Right lobe of liver (tissue), 6 donors: Measurements from ENCODE around the gene HM13. TPM values are rescaled to one million over a fixed set of nuclear protein-coding genes. Genes with fewer than 3 reads are reported as not detected.
"Not testable (repeated sequence)": the region's sequence is repeated elsewhere in the genome, so short reads cannot be mapped to it uniquely, and the experiment has no call there.

ENCODE experiments used
- ATAC-seq, 4 donors: fragments of 200-7000 bp; cut with Tn5 transposase; one replicate each; pipeline ENCODE4 v1.9.1; 2020; ENCODE audit warnings: mild to moderate bottlenecking in 4 of 4, moderate library complexity in 4 of 4
- DNase-seq, 3 donors: peaks; one replicate each; pipeline ENCODE4 v3.0.0-alpha.2; 2020
- H3K27ac ChIP-seq, 3 donors: fragments of 200-600 bp; one replicate each; pipeline ENCODE4 v1.8.0; 2022
- H3K27me3 ChIP-seq, 2 donors: fragments of 200-600 bp; one replicate each; pipeline ENCODE4 v1.8.0; 2022
- H3K36me3 ChIP-seq, 4 donors: fragments of 200-600 bp; sonication (generic) in 1 of 4; one replicate each; pipeline versions ENCODE4 v1.5.1 to v1.8.0; 2017 to 2022; ENCODE audit warnings: control low read depth in 1 of 4
- H3K4me1 ChIP-seq, 4 donors: fragments of 200-600 bp; sonication (generic) in 1 of 4; one replicate each; pipeline versions ENCODE4 v1.5.1 to v1.8.0; 2017 to 2022; ENCODE audit warnings: control low read depth in 1 of 4
- H3K4me3 ChIP-seq, 3 donors: fragments of 200-600 bp; one replicate each; pipeline ENCODE4 v1.8.0; 2022
- H3K9me3 ChIP-seq, 4 donors: fragments of 200-600 bp; sonication (generic) in 1 of 4; one replicate each; pipeline versions ENCODE4 v1.5.1 to v1.8.0; 2017 to 2022; ENCODE audit warnings: control low read depth in 1 of 4
- POLR2A ChIP-seq: fragments of 450-650 bp; IDR thresholded peaks from one replicate; pipeline ENCODE4 v1.6.1; 2017; ENCODE audit warnings: antibody characterized with exemption, mild to moderate bottlenecking
- WGBS: methylation state at CpG from one replicate; pipeline ENCODE4 v1.1.6; 2018; ENCODE audit warnings: low coverage, low lambda C conversion rate; ENCODE audit not compliant: insufficient coverage; ENCODE audit errors: missing lambda C conversion rate; 5-methylcytosine and 5-hydroxymethylcytosine counted together
- intact Hi-C, 2 donors: fragments of 100-400 bp; cut with DNase I; formaldehyde crosslinking; loops; one replicate each; pipeline versions ENCODE4 v1.11.2 to v1.14.1; 2022
- total RNA-seq, 6 experiments: library from RNA; depleted of rRNA in 2 of 6; stranded (reverse); fragments of >200 nt in 2 of 6; fragmentation: NEBNext Ultra II Directional in 3 of 6; extraction: Animal tissue kit (Norgen Biotek cat#: 25700) in 3 of 6; gene quantifications; one replicate each; pipeline versions ENCODE4 v1.1.0 to v1.2.4, GENCODE V29; 2016 to 2023
- TF ChIP-seq, protein P1 (sequence below), 4 donors: fragments of 200-600 bp in 3 of 4; fragments of 450-650 bp in 1 of 4; IDR thresholded peaks; one replicate each; pipeline versions ENCODE4 v1.5.1 to v1.8.0; 2016 to 2022; ENCODE audit warnings: antibody characterized with exemption in 4 of 4, mild to moderate bottlenecking in 2 of 4
- donor health status: DM: no; HTN: yes; CAD: no.
- donor health status: DM: no; HTN: no; CAD: no.
- donor health status: DM: no; HTN: no; CAD: no.
- donor health status: DM: no; HTN: yes; CAD: no.
- donor health status: DM: no; HTN: yes; CAD: no.

Gene HM13
- total RNA-seq, 6 experiments from 2014 or later: 78.1 to 141 (median 114) TPM

DNA sequence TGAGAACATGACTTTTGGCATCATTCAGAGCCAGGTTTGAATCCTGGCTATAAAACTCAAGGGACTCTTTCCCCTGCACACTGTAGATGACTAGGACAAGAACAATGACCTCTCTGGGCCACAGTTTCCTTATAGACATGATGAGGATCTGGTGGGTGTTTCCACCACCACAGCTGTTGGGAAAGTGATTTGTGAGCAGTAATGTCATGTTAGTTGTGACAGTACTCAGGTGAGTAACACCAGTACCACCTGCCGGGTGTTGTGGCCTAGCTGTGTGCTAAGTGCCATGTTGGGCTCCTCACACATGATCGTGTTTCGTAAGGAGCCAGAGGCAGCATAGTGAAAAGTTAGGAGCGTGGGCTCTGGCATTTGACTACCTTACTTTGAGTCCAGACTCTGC lies 24.1 kb downstream of the HM13 start:
- no peaks in the 10 kb centered on the region for H3K27me3 ChIP-seq
- TF ChIP-seq, protein P1, sequence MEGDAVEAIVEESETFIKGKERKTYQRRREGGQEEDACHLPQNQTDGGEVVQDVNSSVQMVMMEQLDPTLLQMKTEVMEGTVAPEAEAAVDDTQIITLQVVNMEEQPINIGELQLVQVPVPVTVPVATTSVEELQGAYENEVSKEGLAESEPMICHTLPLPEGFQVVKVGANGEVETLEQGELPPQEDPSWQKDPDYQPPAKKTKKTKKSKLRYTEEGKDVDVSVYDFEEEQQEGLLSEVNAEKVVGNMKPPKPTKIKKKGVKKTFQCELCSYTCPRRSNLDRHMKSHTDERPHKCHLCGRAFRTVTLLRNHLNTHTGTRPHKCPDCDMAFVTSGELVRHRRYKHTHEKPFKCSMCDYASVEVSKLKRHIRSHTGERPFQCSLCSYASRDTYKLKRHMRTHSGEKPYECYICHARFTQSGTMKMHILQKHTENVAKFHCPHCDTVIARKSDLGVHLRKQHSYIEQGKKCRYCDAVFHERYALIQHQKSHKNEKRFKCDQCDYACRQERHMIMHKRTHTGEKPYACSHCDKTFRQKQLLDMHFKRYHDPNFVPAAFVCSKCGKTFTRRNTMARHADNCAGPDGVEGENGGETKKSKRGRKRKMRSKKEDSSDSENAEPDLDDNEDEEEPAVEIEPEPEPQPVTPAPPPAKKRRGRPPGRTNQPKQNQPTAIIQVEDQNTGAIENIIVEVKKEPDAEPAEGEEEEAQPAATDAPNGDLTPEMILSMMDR (IDR thresholded peaks at IDR 0.05): no peak
- TF ChIP-seq POLR2A: no peak
- WGBS: 100% methylated on average over 4 of the region's 4 CpGs
- ATAC-seq (no peak), DNase-seq (no peak)
- H3K9me3 ChIP-seq: no peaks in the 10 kb centered on the region
- intact Hi-C loops: no loop called here
- H3K4me1 ChIP-seq: no peaks in the 10 kb centered on the region
- no peak overlapping the region for H3K27ac ChIP-seq
- no peak overlapping the region for H3K4me3 ChIP-seq
- peaks cover 5 to 60% (median 24%) of the 10 kb centered on the region in 4 donors for H3K36me3 ChIP-seq

DNA sequence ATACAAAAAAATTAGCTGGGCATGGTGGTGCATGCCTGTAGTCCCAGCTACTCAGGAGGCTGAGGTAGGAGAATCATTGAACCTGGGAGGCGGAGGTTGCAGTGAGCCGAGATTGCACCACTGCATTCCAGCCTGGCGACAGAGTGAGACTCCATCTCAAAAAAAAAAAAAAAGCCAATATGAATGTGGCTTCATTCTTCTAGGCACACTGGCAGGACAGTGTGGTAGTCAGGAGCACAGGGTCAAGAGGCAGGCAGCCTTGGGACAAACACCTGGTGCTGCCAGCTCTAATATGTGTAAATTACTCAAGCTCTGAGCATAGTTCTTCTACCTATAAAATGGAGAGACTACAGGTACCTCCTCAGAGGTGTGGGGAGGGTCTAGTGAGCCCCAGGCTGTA lies 25.4 kb downstream of the HM13 start:
- H3K27ac ChIP-seq, H3K4me3 ChIP-seq, H3K27me3 ChIP-seq, DNase-seq, ATAC-seq, H3K9me3 ChIP-seq, intact Hi-C loops, H3K4me1 ChIP-seq: not testable (repeated sequence)
- H3K36me3 ChIP-seq: peaks cover 5 to 47% (median 24%) of the 10 kb centered on the region in 4 donors
- WGBS: no CpG with 5 or more reads among the region's 3 CpGs

- TF ChIP-seq, protein P1 (IDR thresholded peaks at IDR 0.05): no peak
- no peak for TF ChIP-seq POLR2A
- 90% methylated on average over 2 of the region's 3 CpGs for WGBS
- intact Hi-C loops: no loop called here
Observed at GRCh38 chr20:31540406-31540805, 26.2 kb downstream of the HM13 start.

DNA sequence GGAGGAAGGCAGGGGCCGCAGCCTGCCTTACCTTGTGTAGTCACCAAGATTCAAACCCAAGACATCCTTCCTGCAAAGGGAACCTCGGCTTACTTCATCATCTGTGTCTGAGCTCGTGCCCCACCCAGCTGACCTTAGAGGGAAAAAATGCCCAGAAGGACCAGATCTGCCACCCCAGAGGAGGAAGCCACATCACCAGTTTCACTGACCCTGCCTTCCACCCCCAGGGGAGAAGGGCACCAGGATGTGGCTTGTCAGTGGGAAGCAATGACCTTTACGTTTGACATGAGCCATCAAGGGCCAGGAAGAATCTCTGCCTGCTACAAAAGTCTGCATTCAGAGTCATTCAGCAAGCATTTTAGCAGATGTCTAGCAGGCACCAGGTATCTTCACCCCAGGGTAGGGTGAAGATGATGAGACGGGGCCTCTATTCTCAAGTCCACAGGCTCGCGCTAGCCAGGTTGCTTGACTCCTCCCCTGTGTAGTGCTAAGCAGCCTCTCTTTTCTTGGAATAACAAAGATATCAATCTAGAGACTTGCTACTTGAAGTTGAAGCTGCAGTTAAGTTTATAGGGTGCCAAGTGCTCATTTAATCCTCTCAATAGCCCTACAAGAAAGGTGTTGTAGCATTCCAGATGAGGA lies 28.1 kb downstream of the HM13 start:
- Histone ChIP-seq H3K9me3 (no peaks in the 10 kb centered on the region), H3K27ac (no peak overlapping the region), H3K36me3 (peaks cover 0 to 36% (median 20%) of the 10 kb centered on the region in 4 donors), H3K27me3 (no peaks in the 10 kb centered on the region), H3K4me3 (no peak overlapping the region), H3K4me1 (peaks cover 0 to 4% (median 0%) of the 10 kb centered on the region in 4 donors)
- ATAC-seq (peak in 1 of 4 donors; percentile 10), DNase-seq (no peak)
- intact Hi-C loops: no loop called here
- WGBS: 55% methylated on average over 4 of the region's 7 CpGs
- no peak for TF ChIP-seq POLR2A
- TF ChIP-seq, protein P1 (IDR thresholded peaks at IDR 0.05): no peak

More at GRCh38 chr20:31540406-31540805, 26.2 kb downstream of the HM13 start:
- DNase-seq (no peak), ATAC-seq (no peak)
- Histone ChIP-seq H3K9me3 (no peaks in the 10 kb centered on the region), H3K4me3 (no peak overlapping the region), H3K27me3 (no peaks in the 10 kb centered on the region), H3K36me3 (peaks cover 0 to 43% (median 23%) of the 10 kb centered on the region in 4 donors), H3K4me1 (no peaks in the 10 kb centered on the region), H3K27ac (no peak overlapping the region)

- no peak for DNase-seq
- Histone ChIP-seq H3K4me3 (no peak overlapping the region), H3K27ac (no peak overlapping the region), H3K9me3 (no peaks in the 10 kb centered on the region), H3K36me3 (peaks cover 0 to 30% (median 17%) of the 10 kb centered on the region in 4 donors), H3K4me1 (peaks cover 0 to 4% (median 0%) of the 10 kb centered on the region in 4 donors), H3K27me3 (no peaks in the 10 kb centered on the region)
- intact Hi-C loops: no loop called here
- 97% methylated on average over 6 of the region's 8 CpGs for WGBS
- no peak for TF ChIP-seq POLR2A
- no peak for ATAC-seq
Observed at GRCh38 chr20:31542963-31543362, 28.7 kb downstream of the HM13 start.
